NCI-H510A (cell line): ENCODE measurements around the gene DMRTB1.

ENCODE experiments used
- DNase-seq: peaks from one replicate; lab custom pipeline; 2025; lab: John Stamatoyannopoulos, UW

DMRTB1 gene

GRCh38 chr1:53435151-53435550 lies 24.0 kb upstream of the DMRTB1 start:
- no peak for DNase-seq

- DNase-seq: no peak
These were observed 20.5 kb upstream of the DMRTB1 start for GRCh38 chr1:53438427-53439336.

GRCh38 chr1:53439337-53440207 lies 19.6 kb upstream of the DMRTB1 start:
- DNase-seq: no peak

- DNase-seq: no peak
These were observed 18.6 kb upstream of the DMRTB1 start for GRCh38 chr1:53440633-53441032.

GRCh38 chr1:53442299-53442698 lies 16.9 kb upstream of the DMRTB1 start:
- DNase-seq: no peak

GRCh38 chr1:53446051-53446450 lies 13.1 kb upstream of the DMRTB1 start:
- no peak for DNase-seq

GRCh38 chr1:53447413-53447812 lies 11.8 kb upstream of the DMRTB1 start:
- no peak for DNase-seq

GRCh38 chr1:53448241-53448841 lies 10.9 kb upstream of the DMRTB1 start:
- no peak for DNase-seq

GRCh38 chr1:53449021-53449420 lies 10.2 kb upstream of the DMRTB1 start:
- DNase-seq: no peak

GRCh38 chr1:53449693-53450092 lies 9.5 kb upstream of the DMRTB1 start:
- DNase-seq: no peak

GRCh38 chr1:53450225-53450624 lies 9.0 kb upstream of the DMRTB1 start:
- no peak for DNase-seq

GRCh38 chr1:53454019-53454418 lies 5.2 kb upstream of the DMRTB1 start:
- DNase-seq: no peak

GRCh38 chr1:53455364-53455991 lies 3.7 kb upstream of the DMRTB1 start:
- no peak for DNase-seq

GRCh38 chr1:53458634-53459033 lies 565 bp upstream of the DMRTB1 start:
- no peak for DNase-seq

GRCh38 chr1:53460211-53460634 lies 1.0 kb downstream of the DMRTB1 start:
- no peak for DNase-seq

GRCh38 chr1:53460666-53461322 lies 1.6 kb downstream of the DMRTB1 start:
- no peak for DNase-seq

GRCh38 chr1:53461323-53462044 lies 2.3 kb downstream of the DMRTB1 start:
- DNase-seq: no peak

- no peak for DNase-seq
These were observed 3.0 kb downstream of the DMRTB1 start for GRCh38 chr1:53462193-53462592.

- no peak for DNase-seq
These were observed 3.7 kb downstream of the DMRTB1 start for GRCh38 chr1:53462769-53463501.
